OCI-M2 (cell line): ENCODE results near the gene CHFR.
"Not testable (repeated sequence)": the region's sequence is repeated elsewhere in the genome, so short reads cannot be mapped to it uniquely, and the experiment has no call there.

ENCODE experiments used
- DNase-seq: peaks from one replicate; lab custom pipeline; 2025; ENCODE audit not compliant: unreplicated experiment; lab: John Stamatoyannopoulos, UW

Gene CHFR, protein sequence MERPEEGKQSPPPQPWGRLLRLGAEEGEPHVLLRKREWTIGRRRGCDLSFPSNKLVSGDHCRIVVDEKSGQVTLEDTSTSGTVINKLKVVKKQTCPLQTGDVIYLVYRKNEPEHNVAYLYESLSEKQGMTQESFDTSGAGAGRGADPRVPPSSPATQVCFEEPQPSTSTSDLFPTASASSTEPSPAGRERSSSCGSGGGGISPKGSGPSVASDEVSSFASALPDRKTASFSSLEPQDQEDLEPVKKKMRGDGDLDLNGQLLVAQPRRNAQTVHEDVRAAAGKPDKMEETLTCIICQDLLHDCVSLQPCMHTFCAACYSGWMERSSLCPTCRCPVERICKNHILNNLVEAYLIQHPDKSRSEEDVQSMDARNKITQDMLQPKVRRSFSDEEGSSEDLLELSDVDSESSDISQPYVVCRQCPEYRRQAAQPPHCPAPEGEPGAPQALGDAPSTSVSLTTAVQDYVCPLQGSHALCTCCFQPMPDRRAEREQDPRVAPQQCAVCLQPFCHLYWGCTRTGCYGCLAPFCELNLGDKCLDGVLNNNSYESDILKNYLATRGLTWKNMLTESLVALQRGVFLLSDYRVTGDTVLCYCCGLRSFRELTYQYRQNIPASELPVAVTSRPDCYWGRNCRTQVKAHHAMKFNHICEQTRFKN

DNA sequence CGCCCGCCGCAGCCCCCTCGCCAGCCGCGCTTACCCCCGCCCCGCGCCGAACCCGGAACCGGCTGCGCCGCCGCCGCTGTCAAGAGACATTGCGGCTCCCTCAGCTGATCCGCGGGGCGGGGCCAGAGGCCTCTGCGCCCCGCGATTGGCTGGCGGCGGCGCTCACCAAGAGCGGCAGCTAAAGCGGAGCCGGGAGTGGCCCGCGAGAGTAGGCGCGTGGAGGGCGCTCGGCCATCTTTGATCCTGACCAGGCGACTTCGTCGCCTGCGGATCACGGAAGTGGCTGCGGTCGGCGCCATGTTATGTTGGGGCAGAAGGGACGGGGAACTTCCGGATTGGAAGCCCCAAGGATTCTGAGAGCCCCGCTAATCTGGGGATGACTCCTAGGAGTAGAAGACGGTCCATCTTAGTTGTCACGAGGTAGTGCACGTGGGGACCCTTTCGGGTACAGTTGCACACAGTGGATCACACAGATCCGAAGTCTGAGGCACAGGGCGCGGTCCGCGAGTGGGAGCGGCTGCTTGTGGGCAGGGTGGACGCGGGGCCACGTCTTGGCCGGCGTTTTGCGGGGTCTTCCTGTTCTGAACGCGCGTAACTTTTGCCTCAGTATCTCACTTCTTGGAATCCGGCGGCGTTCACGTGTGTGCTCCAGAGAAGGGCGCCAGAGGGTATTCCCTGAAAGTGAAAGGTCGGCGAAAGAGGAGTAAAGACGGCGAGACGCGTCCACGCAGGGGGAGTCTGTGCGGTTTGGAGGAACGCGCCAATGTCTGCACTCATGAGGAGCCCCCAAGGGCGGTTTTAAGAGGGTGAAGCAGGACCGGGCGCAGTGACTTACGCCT lies at the start of gene CHFR:
CHFR (minus strand) TSS at position 93 of the 839 bp plus-strand sequence. CDS start 277 bp downstream, outside the sequence.
- peak; percentile 75 for DNase-seq

DNA sequence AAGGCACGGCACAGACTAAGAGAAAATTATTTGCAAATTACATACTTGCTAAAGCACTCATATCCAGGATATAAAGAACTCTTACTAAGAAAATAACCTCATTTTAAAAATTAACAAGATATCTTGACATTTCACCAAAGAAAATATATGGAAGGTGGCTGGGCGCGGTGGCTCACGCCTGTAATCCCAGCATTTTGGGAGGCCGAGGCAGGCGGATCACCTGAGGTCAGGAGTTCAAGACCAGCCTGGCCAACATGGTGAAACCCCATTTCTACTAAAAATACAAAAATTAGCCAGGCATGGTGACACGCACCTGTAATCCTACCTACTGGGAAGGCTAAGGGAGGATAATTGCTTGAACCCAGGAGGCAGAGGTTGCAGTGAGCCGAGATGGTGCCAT lies 49.5 kb upstream of the CHFR start:
- not testable (repeated sequence) for DNase-seq

DNA sequence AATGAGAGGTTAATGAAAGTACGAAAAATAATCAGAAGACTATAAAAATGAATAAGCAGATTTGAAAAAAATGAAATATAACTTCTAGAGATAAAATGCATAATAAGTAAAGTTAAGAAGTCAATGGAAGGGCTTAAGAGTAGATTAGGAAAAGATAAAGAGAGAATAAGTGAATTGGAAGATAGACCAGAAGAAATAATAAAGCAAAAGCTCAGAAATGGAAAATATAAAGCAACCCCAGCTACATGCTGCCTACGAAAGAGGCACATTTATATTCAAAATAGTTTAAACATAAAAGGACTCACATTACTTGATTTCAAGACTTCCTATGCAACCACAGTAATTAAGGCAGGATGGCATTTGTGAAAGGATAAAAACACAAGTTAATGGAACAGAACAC lies 48.8 kb upstream of the CHFR start:
- DNase-seq: no peak

DNA sequence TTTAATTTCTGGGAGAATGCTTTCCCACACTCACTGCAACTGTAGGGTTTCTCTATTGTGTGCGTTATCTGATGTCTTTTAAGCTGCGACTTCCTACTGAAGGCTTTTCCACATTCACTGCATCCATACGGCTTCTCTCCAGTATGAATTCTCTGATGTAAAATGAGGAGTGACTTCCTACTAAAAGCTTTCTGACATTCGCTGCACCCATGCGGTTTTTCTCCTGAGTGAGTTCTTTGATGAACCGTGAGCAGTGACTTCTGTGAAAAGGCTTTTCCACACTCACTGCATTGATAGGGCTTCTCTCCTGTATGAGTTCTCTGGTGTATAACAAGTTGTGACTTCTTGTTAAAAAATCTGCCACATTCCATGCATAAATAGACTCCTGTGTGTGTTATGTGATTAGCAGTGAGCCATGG lies 39.0 kb upstream of the CHFR start:
- no peak for DNase-seq

DNA sequence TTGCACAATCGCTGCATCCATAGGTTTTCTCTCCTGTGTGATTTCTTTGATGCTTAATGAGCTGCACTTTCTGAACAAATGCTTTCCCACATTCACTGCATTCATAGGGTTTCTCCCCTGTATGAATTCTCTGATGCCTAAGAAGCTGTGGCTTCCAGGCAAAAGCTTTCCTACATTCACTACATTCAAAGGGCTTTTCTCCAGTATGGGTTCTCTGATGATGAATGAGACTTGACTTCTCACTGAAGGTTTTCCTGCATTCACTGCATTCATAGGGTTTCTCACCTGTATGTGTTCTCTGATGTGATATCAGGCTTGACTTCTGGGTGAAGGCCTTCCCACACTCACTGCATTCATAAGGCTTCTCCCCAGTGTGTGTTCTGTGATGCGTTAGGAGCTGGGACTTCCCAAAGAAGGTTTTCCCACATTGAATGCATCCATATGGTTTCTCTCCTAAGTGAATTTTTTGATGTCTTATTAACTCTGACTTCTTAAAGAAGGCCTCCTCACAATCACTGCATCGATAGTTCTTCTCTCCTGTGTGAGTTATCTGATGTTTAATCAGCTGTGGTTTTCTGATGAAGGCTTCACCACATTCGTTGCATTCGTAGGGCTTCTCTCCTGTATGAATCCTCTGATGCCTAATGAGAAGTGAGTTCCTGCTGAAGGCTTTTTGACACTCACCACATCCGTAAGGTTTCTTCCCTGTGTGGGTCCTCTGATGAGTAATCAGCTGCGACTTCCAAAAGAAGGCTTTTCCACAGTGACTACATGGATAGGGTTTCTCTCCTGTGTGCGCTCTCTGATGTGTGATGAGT lies 38.4 kb upstream of the CHFR start:
- no peak for DNase-seq

DNA sequence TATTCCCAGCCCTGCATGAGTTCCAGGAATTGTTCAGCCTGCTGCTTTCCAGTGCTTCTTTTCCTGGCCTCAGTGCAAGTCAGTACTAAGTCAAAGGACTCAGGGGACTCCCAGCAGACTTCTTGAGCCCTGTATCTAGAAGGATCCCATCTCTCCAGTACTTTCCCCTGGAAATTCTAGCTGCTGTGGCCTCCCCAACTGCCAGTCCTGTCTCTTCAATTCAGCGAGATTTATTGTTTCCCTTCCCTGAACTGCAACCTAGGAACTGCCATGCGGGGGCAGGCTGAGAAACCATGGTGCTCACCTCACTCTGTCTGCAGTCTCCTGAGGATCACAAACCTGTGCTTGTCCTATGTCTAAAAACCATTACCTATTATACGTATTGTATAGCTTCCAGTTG lies 37.0 kb upstream of the CHFR start:
- no peak for DNase-seq

DNA sequence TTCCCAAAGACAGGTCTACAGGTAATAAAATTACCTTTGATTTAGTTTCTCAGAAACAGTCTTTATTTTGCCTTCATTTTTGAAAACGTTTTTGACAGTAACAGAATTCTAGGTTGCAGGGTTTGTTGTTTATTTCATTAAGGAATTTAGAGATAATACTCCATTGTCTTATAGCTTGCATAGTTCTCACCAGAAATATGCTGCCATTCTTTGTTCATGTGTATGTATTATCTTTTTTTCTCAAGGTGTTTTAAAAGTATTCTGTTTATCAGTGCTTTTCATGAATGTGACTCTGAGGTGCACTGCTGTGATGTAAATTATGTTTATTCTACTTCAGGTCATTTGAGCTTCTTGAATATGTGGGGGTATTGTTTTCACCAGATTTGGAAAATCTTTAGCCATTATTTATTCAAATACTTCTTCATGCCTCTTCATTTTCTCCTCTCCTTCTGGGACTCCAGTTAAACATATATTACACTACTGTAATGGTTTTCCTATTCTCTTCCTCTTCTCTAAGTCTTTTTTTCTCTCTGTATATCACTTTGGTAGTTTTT lies 36.0 kb upstream of the CHFR start:
- DNase-seq: no peak

DNA sequence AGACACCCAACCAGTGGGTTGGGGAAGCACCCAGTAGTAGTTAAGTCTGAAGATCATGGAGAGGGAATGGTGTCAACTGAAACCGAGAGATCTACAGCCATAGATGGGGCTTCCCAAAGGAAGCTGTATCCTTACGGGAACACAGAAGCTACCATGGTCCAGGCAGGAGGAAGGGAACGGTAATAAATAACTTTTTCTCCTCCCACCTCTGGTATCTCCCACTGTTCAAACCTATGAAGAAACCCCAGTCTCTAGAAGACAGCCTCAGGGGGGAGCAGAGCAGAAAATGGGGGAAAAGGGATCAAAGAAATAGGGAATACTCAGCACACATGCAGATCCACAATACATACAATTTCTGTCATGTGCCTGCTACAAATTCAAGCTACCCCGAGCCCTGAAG lies 35.3 kb upstream of the CHFR start:
- DNase-seq: no peak

DNA sequence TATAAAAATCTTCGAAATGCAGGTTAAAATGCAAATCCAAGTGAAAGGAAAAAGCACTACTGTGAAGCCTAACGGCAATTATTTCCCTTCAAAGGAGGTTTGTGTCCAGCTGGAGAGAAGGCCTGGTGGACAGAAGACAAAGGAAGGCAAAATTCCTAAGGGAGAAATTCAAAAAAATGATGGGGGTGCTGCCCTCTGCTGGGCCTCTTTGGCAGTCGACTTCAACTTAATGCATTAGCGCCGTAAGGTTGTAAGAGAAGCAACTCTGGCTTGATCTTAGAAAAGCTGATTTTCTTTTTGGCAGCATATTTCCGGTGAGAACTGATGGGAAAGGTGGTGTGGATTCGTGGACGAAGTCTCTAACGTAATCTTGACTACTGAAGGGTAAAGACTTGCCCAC lies 34.3 kb upstream of the CHFR start:
- no peak for DNase-seq

DNA sequence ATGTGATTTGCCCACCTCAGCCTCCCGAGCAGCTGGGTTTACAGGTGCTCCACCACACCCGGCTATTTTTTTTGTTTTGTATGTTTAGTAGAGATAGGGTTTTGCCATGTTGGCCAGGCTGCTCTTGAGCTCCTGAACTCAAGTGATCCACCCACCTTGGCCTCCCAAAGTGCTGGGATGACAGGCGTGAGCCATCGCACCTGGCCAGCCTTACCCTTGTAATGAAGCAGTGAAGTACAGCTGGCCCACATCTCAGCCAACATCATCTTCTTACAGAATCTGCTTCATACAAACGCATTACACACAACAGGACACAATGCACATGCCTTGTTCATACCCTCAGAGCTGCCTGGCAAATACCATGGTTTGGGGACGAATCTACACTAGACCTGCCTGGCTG lies 31.3 kb upstream of the CHFR start:
- no peak for DNase-seq

DNA sequence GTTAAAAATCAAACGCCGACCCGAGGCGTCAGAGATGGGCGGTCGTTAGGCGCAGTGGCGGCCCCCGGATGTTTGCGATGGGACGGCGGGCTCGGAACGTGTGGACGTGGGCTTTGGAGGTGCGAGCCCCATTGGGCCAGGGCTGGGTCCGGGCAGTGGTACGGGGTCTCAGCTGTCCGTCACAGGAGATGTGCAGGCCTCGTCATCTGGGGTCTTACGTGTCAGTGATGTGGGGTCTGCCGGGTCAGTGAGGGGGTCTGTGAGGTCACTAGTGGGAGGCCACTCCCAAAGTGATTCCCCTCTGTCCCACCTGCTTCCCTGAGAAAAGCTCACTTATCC lies 21.6 kb upstream of the CHFR start:
- no peak for DNase-seq

DNA sequence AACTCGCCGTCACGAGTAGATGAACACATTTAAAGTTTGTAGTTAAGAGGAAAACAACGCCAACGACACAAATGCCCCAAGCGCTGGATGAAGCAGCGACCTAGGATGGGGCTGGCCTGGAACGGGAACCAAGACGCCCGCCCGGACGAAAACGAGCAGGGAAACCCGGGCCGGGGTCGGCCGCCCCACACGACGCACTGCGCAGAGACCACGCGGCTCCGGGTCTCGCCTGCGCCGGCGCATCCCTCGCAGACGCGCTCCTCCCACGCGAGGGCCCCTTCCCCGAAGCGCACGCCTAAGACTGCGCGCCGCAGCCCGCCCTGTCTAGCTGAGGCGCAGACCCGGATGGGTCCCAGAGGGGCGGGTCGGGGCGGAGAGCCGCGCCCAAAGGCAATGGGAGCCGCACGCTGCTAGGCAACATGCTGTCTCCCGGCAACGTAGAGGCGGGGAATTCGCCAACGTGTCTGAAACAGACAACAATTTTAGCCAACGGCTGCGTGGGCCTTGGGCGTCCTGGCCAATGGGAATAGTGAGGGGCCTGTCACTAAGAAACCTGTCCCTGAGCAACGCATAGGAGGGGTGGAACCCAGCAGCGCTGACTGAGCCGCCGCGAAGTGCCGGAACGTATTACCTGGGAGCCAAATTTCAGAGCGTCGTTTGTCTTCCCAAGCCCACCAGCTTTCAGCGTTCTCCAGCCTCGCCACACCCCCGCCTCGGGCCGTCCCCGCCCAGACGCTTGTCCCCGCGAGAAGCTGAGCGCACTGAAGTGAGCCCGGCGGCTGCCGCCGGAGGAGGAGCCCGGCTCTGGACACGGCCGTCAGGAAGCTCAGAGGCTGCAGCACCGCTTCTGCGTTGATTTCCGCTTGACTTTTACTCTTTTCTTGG lies 21.0 kb upstream of the CHFR start:
- DNase-seq: peak; percentile 88

DNA sequence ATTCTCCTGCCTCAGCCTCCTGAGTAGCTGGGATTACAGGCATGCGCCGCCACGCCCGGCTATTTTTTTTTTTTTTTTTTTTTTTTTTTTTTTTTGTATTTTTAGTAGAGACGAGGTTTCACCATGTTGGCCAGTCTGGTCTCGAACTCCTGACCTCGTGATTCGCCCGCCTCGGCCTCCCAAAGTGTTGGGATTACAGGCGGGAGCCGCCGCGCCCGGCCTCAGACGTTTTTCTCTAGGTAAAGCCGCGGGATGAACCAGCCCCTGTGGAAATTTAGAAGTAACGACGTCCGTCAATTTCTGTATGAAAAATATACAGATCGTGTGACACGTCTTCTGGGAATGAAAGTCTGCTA lies 20.4 kb upstream of the CHFR start:
- DNase-seq: not testable (repeated sequence)

DNA sequence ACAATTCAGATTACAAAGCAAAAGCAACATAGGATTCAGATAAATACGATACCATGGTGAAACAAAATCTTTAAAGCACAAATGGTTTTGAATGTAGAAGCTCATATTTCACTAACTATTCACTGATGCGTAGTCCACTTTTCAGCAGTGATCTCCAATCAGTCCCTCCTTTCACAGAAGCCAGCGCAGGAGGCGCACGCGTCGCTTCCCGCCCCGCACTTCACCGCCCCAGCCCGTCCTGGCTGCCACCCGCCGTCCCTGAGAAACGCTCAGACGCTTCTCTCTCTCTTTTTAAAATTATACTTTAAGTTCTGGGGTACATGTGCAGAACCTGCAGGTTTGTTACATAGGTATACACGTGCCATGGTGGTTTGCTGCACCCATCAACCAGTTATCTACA lies 19.8 kb upstream of the CHFR start:
- no peak for DNase-seq

DNA sequence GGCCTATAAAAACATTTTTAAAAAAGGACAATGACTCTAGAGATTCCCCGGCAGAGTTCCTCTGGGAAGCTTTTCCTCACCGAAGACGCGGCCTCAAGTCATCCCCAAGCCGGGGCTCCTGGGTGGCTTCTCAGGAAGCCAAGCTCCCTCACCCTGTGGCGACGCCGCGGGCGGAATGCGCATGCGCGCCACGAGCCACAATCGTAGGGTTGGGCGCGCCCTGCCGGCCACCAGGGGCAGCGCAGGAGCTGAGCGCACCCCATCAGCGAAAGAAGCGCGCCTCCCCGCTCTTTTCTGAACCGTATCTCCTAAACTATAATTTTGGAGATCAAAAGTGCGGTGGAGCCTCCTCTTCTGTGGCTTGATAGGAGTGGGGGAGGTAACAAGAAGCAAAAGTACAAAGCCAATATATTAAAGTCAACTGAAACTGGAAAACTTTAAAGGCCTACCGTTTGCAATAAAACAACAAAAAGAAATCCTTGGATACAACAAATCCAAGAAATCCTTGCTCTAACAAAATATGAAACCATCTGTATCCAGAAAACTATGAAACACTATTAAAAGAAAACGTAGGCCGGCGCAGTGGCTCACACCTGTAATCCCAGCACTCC lies 17.4 kb upstream of the CHFR start:
- no peak for DNase-seq

DNA sequence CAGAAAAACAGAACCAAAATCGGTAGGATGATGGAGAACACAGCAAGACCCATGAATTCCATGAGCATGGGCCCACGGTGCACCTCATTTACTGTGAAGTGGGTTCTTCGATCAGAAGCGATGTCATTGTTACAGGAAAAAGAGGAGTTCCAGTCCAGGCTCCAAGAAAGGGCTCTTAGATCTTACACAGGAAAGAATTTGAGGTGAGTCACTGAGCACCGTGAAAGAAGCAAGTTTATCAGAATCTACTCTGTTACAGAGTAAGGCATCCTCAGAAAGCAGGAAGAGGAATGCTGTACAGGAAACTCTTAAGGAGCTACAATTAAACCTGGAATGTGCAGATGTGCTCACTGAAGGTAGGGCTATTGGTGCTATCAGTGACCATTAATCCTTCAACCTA lies 11.6 kb upstream of the CHFR start:
- DNase-seq: no peak

DNA sequence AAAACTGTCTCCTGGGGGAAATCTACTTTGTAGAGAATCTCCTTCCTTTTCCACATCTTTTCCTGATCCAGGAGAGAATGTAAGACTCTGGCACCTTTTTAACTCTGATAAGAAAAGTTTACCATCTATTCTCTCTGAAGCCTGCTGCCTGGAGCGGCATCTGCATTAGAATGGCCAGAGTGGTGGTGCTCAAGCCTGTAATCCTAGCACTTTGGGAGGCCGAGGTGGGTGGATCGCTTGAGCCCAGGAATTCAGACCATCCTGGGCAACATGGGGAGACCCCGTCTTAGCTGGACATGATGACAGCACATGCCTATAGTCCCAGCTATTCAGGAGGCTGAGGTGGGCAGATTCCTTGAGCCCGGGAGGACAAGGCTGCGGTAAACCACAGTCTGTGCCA lies 1.4 kb upstream of the CHFR start:
- DNase-seq: no peak

DNA sequence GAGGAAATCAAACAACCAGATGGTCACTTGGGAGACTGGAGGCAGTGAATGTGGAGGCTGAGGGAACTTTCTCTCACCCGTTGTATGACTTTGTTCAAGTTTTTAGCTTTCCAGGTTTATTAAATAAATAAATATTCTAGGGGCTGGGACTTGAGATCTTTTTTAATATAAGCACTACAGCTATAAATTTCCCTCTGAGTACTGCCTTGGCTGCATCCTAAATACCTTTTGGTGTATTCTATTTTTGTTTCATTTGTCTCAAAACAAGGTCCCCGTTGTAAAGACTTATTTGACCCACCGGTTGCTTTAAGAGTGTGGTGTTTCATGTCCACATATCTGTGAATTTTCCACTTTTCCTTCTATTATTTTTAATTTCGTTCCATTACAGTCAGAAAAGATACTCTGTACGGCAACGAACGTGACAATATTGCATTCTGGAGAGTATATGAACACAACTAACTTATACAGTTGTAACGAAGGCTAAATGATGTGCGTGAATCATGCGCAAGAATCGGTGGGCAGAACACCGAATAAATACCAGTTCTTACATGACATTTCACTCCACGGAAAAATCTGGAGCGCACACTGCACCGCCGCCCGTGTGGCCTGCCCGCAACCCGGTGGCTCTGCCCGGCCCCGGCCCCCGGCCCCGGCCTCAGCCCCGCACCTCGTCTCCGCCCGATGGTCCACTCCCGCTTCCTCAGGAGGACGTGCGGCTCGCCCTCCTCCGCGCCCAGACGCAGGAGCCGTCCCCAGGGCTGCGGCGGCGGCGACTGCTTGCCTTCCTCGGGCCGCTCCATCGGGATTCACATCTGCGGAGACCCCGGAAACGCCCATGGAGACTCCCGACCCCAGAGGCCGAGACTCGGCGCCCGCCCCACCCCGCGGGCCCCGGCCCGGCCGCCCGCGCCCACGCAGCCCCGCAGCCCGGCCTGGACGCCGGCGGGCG lies 602 bp downstream of the CHFR start:
- DNase-seq: no peak
